Amygdala (tissue), 56 donors: ENCODE results near the gene UHRF2.
"Not testable (repeated sequence)": the region's sequence is repeated elsewhere in the genome, so short reads cannot be mapped to it uniquely, and the experiment has no call there.

Experiments
- DNase-seq, 56 donors: peaks; one replicate each; lab custom pipeline; 2025; lab: John Stamatoyannopoulos, UW

Gene UHRF2

GRCh38 chr9:6484210-6484609 lies 71.2 kb downstream of the UHRF2 start:
- DNase-seq = no peak

GRCh38 chr9:6488395-6488794 lies 75.4 kb downstream of the UHRF2 start:
- no peak for DNase-seq

DNA sequence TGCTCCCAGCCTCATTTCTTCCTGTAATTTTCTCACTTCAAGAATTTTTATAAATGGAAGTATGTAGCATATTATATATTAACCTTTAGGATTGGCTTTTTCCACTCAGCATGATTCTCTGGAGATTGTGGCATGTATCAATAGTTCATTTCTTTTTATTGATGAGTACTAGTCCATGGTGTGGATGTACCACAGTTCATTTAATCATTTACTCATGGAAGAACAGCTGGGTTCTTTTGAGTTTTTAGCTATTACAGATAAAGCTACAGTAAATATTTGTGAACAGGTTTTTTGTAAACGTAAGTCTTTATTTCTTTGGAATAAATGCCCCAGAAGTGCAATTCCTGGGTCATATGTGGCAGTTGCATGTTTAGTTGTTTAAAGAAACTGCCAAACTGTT lies 76.1 kb downstream of the UHRF2 start:
- DNase-seq = no peak

- no peak for DNase-seq
These were observed 77.9 kb downstream of the UHRF2 start for GRCh38 chr9:6490863-6491262.

GRCh38 chr9:6495466-6495865 lies 82.5 kb downstream of the UHRF2 start:
- DNase-seq = no peak

- no peak for DNase-seq
These were observed 86.0 kb downstream of the UHRF2 start for GRCh38 chr9:6498982-6499381.

DNA sequence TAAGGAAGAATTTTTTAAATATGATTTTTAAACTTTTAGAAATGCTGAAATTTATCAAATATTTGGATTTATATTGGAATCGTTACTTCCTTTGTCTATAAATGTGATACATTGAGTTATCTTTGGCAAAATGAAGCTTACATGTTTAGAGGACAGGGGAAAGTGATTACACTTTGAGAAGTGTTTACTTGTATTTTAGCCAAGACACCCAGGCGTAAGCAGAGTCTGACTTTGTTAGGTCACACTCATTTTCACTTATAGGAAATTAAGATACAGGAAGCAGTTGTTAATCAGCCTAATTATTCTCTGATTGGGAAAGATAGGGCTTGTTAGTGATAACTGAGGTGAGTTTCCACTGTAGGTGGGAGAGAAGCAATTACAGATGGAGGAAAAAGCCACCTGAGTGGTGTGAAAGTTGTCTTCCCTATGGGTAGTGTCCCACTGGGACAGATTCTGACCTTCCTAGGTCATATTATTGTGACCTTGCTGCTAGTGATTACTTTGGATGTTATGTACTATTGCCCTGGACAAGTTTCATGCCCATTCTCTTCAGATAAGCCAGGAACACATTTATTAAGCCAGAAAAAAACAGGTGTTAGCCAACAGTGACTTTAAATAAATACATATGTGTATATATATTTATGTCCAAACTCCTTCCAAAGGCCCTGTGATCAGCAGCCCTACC lies 88.7 kb downstream of the UHRF2 start:
- no peak for DNase-seq

- no peak for DNase-seq
These were observed 89.4 kb downstream of the UHRF2 start for GRCh38 chr9:6502399-6502798.

GRCh38 chr9:6506571-6506970 lies 93.6 kb downstream of the UHRF2 start:
- DNase-seq = no peak

DNA sequence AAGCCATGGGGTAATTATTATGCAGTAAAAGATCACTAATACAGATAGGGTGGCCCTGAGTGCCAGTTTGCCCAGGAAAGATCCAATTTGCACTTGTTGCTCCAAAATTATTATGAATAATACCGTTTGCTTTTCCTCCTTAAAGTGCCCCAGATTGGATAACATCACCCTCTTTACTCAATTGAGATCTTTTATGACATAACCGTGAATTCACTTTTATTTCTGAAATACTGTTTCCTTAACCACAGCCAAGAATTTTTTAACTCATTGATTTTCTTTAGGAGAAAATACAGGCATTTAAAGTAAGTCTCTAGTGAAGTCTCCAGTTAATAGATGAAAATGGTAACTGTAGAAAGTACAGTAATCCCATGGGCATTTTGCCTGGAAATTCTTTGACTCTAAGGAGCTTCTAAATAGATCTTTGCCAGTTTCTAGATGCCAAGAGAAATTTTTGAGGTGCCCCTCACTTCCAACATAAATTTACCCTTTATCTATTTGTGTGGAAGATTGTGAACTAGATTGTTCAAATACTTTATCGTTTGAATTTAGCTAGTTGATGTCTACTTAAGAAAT lies 99.2 kb downstream of the UHRF2 start:
- DNase-seq = no peak

- DNase-seq = no peak
These were observed 109.3 kb downstream of the UHRF2 start for GRCh38 chr9:6522263-6522662.

DNA sequence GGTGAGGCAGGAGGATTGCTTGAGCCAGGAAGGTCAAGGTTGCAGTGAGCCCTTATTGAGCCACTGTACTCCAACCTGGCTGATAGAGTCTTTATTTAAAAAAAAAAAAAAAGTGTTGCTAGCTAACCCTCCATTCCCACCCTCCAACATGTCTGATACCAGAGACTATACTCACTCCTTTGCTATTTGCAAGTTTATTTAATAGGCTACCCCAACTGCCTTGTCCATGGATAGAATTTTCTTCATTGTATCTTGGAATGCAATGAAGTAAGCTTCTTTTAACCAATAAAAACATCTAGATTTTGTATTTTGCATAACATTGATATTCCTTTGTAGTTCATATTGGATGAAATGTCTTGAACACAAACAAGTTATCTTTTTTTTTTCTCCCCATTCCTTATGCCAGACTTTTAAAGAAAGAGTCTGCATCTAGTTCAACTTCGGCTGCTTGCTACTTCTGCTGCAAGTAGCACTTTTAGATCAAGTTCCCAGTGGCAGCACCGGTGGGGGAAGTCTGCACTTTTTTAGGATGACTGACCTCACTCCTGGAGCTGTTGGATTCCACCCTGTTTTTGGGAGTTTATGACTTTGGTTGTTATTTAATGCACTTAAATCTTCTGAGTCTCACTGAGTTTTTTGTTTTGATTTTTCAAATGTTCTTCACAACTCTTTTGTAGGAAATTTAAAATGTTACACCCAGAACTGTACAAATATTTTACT lies 112.5 kb downstream of the UHRF2 start:
- DNase-seq = no peak

DNA sequence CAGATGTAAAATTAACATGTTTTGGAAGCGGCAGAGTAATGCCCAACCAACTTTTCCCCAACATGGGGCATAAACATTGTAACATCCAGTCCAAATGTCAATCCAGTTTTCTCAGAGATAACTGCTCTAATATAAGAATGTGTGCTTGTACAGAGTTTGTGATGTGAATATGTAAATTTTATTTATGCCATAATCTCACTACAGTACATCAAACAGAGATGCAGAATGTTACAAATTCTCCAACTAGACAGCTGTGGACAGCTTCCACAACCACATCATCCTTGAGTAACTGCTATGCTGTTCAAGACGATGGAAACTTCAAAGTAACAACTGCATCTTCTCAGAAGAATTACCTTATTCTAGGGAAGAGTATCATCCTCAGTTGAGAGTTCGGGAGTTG lies 122.6 kb downstream of the UHRF2 start:
- no peak for DNase-seq

DNA sequence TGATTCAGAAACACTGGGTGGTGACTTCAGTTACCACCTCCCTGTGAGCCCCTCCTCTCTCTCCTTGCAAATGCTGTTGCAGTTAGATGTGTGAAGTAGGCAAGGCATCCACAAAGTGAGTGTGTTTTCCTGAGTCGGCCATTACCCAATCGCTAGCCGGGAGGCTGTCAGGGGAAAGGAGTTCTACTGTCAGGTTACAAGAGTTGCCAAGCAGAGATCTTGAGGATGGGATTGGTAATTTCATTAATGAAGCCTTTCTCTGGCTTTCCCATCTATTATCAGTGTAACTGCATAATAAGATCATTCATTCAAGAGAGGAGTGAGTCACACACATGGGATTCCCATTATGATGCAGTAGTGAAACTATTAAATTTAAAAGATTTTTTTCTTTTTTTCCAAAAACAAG lies 125.7 kb downstream of the UHRF2 start:
- no peak for DNase-seq

DNA sequence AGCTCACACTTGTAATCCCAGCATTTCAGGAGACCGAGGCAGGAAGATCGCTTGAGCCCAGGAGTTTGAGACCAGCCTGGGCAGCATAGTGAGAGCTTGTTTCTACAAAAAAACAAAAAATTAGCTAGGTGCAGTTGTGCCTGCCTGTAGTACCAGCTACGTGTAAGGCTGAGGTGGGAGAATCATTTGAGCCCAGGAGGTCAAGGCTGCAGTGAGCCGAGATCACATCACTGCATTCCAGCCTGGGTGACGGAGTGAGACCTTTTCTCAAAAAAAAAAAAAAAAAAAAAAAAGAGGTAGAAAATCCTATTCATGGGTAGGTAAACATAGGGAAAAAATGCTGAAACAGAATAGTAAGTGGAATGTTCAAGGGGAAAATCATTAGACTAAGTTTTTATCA lies 129.6 kb downstream of the UHRF2 start:
- DNase-seq = not testable (repeated sequence)

- no peak for DNase-seq
These were observed 130.2 kb downstream of the UHRF2 start for GRCh38 chr9:6543204-6543603.

DNA sequence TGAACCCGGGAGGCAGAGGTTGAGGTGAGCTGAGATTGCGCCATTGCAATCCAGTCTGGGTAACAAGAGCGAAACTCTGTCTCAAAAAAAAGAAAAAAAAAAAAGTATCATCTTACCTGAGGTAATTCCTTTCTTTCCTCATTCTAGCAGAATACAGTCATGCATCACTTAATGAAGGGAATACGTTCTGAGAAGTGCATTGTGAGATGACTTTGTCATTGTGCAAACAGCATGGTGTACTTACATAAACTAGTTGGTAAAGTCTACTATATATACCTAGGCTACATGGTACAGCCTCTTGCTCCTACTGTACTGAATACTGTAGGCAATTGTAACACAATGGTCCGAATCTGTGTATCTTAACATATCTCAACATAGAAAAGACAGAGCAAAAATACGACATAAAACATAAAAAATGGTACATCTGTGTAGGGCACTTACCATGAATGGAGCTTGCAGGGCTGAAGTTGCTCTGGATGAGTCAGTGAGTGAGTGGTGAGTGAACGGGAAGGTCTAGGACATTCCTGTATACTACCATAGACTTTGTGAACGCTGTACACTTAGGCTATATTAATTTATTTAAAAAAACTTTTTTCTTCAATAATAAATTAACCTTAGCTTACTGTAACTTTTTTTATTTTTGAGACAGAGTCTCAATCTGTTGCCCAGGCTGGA lies 132.2 kb downstream of the UHRF2 start:
- no peak for DNase-seq

DNA sequence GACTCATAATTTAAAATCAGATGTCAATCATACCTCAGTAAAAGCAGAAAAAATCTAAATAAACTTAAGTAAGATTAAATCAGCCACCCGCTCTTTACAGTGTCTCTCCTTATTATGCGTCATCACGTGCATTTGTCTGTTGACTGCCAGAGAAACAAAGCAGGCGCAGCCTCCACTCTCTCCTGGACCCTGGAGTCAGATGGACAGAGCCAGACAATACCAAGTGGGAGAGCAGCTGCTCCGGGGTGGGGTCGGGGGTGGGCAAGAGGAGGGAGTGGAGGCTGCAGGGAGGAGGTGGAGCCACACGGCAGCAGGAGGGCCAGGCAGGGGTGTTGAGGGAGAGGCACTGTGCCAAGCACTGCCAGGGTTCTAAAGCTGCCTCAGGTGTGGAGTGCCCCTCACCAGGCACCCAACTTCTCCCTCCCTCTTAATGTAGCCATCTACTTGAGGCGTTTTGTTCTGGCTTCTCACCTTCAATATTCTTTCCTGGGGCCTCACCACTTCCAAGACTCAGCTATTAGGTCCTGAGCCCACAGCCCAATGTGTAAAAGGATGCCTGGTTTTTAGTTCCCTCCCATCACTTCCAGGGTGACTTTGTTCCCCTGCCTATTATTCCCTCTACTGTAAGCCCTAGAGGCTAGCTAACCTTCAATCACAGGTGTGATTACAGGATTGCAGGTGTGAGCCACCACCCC lies 136.3 kb downstream of the UHRF2 start:
- peak in 1 of 56 donors; percentile 45 for DNase-seq

- no peak for DNase-seq
These were observed 138.1 kb downstream of the UHRF2 start for GRCh38 chr9:6551136-6551535.

DNA sequence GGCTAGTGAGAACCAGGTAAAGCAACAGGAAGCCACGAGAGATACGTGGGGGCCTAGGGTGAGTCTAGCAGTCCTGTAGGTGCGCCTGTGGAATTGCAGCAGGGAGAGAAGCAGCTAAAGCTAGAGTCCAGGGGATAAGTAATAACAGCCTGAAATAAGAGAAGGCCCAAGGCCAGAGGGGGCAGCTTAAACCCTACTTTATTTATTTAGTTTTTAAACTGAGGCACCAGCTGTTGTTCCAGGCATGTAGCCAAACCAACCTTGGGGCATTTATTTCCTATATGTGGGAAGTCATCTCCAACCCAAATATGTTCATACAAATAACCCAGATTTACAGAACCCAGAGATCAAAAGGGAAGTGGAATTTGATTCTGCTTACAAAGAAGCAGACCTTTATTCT lies 139.0 kb downstream of the UHRF2 start:
- DNase-seq = no peak
